UCSD-AML1 (cell line): ENCODE measurements around the gene LRRC14B.
"Not testable (repeated sequence)": the region's sequence is repeated elsewhere in the genome, so short reads cannot be mapped to it uniquely, and the experiment has no call there.

Source experiments
- DNase-seq: peaks from one replicate; lab custom pipeline; 2025; ENCODE audit not compliant: unreplicated experiment; lab: John Stamatoyannopoulos, UW

The LRRC14B gene

DNA sequence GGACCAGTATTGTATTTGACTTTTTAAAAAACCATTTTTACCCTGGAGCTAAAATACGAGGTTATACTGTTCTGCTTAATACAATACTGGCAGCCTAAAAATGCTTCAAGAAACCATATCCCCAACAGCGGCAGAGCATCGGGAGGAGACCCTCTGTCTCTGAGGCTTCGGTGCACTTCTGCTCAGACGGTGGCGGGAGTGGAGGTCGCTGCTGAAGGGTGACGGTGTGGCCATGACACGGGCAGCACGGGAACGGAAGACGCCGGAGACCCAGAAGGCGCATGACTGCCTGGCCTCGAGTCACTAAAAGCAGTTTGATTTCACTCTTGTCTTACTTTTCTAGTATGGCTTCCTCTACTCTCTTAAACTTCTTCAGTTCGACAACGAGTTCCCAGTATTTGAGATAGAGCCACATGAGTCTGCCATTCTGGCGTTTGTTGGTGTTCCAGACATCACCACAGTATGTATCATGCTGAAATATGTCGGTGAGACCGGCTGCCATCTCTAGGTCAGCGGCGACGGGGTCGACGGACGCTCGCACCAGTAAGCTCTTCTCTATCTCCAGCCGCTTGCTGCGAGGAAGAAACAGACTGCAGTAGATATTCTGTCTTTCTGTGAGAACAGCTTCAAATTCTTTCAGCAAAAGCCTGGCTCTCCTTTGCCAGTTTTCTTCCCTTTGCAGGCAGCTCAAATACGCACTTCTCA is 13.8 kb downstream of the LRRC14B start:
- no peak for DNase-seq

DNA sequence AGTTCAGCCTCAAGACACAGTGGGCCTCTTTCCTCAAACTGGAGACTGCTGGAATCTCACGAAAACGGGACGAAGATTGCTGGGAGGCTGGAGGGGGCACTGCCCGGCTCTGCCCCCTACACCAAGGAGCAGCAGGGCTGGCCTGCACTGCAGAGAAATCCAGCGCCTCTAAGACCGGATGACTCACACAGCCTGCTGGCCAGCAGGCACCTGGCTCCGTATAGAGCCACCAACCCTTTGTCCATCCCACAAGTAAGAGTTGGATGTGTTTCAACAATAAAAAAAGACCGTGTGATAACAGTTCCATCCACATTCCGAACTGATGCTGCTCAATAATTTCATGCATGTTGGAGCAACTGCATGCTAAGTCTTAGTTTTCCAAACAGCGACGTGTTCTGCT is 15.1 kb downstream of the LRRC14B start:
- DNase-seq: no peak

DNA sequence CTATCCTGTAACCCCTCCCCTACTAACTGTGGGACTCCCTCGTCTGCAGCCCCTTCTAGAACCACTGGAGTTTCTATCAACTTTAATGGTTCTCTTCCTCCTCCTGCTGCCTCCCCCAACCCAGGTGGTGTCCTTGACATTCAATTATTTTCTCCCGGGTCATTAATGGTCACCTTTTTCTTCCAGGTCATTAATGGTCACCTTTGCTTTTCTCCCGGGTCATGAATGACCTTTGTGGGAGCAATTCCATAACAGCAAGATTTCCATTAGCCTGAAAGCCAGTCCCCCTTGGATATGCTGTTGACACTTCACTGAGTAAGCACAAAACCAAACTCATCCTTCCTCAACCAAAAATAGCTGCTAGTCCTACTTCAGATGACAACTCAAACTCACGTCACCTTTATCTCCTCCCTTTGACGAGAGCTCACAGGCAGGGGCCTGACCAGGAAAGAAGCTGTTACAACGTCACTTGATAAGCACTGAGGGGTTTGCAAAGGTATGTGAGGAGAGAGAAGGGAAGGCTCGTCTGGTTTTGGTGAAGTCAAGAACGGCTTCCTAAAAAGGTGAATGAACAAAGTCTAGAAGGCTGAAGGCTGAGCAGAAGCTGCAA is 15.7 kb downstream of the LRRC14B start:
- DNase-seq: no peak

DNA sequence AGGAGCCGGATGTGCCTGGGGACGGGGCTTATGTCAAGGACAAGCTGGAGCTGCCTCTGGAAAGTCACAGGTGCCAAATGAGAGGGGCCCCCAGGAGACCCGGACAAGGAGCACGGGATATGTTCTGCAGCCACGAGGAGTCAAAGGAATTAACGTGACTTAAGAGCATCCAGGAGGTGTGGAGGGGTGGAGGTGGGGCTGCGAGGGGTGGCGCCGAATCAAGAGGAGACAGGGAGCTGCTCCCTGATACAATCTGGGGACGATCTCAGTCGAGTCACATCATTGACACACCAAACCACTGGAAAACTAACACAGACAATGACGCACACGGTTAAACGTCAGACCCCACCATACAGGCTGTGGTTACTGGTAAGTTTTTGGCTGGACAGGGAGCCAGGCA is 16.3 kb downstream of the LRRC14B start:
- no peak for DNase-seq

DNA sequence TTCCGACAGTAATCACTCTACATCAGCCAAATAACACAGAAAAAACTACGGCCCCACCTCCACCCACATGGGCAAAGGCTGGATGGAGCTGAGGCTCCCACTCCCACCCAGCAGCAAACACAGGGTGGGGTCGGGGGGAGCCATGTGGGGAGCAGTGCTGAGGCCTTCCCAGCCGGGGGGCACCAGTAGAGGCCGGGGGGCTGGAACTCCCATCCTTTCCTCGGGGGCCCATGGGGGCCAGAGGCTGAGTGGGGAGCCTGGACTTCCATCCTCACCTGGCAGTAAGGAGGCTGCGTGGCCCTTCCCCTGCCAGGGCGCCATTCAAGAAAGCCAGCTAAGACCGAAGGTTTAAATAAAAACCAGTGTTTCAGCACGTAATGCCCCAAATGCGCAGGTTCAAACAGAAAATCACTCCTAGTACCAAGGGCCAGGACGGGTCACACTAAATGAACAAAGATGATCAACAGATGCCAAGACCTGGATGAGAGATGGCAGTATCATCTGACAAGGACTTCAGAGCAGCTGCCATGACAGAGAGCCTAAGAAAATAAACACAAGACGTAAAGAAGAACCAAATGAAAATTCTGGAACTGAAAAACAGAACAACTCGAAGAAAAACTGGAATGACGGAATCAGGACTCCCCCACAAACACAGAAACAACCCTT is 17.3 kb downstream of the LRRC14B start:
- no peak for DNase-seq

DNA sequence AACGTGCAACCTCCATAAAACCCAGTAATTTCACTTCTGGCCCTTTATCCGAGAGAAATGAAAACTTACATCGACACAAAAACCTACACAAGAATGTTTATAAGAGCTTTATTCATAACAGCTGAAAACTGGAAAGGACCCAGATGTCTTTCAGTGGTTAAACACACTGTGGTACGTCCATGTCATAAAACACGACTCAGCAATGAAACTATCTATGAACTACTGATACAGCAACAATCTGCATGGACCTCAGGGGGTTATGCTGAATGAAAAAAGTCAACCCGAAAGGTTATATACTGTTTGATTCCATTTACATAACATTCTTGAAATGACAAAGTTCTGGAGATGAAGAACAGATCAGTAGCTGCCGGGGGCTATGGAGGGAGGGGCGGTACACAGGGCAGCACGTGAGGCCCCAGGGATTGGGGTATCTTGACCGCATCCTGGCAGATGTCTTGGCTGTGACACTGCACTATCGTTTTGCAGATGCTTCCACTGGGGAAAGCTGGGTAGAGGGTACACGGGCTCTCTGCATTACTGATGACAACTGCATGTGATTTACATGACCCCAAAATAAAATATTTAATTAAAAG is 22.6 kb downstream of the LRRC14B start:
- no peak for DNase-seq

DNA sequence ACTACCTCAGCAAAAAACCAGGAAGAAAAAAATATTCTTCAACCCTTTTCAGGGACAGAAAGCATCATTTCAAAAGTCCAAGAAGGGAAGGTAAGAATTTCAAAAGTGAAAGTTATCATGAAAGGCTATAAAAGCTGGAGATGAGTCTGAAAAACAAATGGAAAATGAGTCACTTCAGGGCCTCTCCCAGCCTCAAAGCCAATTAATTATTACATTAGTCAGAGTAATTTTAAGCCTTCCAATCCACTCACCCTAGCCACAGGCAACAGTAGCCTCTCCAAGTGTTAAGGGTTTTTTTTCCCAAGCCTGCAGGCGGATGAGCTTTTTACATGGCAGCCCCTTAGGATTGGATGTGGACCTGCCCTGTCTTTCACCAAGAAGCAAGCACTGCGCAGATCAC is 24.0 kb downstream of the LRRC14B start:
- DNase-seq: not testable (repeated sequence)

DNA sequence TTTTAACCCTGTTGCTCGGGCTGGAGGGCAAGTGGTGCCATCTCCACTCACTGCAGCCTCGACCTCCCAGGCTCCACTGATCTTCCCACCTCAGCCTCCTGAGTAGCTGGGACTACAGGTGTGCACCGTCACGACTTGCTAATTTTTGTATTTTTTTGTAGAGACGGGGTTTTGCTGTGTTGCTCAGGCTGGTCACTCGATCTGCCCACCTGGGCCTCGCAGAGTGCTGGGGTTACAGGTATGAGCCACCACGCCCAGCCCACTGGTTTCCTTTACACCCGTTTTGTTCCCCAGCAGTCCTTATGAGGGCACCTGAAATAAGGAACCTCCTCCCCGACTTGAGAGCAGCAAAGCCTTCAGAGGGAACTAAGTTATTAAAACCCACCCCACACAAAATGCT is 24.8 kb downstream of the LRRC14B start:
- DNase-seq: not testable (repeated sequence)

DNA sequence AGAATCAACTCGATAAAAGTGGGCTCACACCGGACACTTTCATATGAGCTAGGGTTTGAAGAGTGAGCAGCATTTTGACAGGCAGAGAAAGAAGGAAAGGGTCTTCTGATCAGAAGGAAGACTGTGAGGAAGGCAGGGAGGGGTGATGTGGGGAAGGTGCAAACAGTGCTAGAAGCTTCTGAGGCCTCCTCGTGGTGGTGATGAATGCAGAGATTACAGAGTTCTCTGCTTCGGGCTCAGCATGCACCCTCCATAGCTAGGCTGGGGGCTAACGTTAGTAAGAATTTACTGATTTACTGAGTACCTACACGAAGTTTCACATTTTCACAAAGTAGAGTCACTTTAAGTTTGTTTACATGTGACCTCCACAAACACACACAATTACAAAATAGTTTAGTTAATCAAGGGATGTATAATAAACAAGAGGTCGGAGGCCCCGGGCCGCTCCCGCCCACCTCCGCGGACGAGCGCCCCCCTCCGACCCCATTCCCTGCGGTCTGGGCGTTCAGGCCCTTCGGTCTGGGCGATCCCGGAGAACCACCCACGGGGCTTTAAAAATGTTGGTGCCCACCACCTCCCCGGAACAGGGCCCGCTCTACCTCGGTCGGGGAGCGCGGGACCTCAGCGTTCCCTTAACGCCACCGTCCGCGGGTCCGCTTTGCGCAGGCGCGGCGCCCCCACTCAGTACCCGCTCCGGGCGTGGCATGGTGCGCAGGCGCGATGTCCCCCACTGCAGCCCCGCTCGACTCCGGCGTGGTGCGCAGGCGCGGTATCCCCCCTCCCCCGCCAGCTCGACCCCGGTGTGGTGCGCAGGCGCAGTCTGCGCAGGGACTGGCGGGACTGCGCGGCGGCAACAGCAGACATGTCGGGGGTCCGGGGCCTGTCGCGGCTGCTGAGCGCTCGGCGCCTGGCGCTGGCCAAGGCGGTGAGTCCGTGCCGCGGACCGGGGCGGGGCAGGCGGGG is 26.5 kb downstream of the LRRC14B start, which contains the start of the genes CCDC127 and SDHA:
CCDC127 (minus strand) TSS at position 660 of the 963 bp plus-strand sequence. CDS start 1,304 bp downstream, outside the sequence.
SDHA (plus strand) TSS at position 827 of the 963 bp plus-strand sequence; CDS start at position 863, 36 bp downstream.
- DNase-seq: peak; percentile 99

DNA sequence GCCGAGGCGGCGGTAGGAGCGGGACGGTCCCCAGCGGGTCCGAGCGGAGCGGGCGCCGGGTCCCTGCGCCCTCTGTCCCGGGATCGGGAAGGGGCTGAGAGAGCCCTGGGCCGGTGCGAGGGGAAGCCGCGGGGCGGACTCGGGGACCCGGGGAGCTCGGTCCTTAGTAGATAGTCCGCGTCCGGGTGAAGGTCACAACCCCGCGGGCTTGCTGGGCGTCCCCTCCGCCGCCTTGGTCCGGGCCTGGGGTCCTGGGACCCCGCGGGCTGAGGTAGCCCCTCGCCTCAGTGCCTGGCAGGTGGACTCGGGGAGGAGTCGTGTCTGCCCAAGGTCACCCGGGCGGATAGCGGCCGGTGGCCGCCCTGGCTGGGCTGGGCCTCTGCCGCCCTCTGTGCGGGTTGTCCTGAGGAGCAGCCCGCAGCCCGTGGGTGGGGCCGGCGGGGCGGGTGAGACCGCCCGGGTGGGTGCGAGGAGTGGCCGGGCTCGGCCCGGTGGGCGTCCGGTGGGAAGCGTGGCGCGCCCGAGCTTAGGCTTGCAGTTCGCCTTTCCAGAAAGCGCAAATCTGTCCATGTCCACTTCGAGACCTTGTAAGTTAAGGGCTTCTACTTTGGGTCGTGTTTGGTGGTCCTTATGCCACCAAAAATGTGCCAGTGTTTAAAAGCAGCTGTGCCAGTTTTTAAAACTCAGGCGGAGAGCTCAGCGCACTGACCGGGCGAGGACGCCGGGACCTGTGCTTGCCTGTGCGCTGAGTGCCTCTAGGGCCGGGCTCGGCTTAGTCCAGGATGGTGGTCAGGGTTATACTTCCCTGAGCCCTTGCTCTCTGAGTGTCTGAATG is 27.4 kb downstream of the LRRC14B start:
- peak; percentile 50 for DNase-seq

DNA sequence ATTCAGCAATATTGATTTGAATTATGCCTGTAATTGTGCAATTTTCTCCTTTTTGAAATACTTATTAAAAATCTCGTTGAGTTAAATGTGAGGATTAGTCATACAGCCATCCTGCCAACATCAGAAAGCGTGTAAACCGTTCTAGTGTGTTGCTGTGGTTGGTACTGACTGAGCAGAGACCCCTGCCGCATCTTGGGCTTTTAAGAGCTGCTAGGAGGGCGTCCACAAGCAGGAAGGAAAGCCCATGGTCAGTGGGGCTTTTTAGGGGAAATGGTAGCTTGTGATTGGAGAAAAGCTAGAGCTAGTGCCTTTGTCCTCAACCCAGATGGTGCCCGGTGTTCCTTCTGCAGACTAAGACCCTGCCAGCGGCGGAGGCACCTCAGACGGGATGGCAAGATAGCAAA is 28.2 kb downstream of the LRRC14B start:
- DNase-seq: no peak

DNA sequence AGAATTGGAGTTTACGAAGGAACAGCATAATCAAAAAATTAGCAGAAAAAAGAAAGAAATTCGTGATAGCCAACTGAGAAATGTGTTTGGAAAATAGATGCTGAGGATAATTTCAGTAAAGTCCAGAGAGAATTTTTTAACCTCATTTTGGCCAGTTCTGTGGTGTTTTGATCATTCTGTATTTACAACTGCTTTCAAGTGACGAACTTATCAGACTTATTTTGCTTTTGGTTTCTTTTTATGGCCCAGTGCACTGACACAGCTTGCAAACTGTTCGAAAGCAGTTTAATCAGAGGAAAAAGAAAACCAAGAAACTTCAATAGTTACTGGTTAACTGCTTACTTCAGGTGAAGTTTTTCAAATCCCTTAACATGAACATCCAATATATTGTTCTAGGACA is 28.7 kb downstream of the LRRC14B start:
- no peak for DNase-seq

DNA sequence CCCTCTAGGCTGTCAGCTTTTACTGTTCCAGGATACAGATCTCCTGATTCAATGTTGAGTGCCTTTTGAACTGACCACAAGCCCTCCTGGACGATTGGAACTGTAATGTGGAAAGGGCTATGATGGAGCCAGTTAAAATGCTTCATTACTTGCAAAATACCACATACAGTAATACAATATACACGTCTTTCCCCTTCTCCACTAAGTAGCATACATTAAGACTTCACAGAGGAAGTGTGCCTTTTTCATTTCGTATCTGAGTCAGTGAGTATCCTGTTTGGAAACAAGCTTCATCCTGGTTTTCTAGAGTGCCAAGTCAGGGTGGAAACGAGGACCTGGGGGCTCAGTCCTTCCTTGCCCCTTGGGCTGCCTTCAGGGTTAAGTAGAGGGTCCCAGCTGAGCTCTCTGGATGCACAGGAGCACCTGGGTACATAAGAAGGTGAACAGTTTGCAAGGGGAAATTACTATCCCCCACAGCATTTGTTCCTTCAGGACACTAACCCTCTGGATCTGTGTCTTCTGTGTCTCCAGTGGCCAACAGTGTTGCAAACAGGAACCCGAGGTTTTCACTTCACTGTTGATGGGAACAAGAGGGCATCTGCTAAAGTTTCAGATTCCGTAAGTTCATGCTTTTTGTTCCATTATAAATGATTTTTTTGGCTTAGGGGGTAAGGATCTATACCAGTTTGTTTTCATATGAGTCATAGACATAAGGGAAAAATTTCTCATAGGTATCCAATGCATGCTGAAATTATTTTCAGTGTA is 31.8 kb downstream of the LRRC14B start:
- DNase-seq: not testable (repeated sequence)

DNA sequence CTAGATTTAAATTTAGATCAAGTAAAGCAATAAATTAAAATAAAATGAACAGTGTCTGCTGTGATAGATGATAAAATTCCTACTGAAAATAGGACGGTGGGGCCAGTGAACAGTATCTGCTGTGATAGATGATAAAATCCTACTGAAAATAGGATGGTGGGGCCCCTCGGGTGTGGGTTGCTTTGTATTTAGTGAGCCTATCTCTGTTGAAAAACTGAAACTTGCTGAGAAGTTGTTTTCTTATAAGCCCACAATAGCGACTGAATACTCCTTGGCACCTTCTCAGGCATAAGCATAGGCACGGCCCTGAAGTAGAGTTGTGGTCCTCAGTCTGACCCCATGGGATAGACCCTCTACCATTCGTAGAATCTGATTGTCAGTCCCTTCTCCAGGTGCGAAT is 32.5 kb downstream of the LRRC14B start:
- DNase-seq: no peak

DNA sequence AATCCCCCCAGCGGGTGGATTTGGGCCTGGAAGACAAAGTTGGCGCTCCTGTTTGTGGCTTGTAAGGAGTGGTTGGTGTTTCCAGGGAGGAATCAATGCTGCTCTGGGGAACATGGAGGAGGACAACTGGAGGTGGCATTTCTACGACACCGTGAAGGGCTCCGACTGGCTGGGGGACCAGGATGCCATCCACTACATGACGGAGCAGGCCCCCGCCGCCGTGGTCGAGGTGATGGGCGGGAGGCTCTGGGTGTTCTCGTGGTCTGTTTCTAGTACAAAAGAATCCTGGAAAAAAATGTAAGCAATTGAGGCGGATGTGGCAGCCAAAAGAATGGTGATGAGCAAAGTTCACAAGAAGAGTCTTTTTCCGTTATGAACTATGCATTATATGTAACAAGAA is 34.0 kb downstream of the LRRC14B start:
- DNase-seq: no peak

DNA sequence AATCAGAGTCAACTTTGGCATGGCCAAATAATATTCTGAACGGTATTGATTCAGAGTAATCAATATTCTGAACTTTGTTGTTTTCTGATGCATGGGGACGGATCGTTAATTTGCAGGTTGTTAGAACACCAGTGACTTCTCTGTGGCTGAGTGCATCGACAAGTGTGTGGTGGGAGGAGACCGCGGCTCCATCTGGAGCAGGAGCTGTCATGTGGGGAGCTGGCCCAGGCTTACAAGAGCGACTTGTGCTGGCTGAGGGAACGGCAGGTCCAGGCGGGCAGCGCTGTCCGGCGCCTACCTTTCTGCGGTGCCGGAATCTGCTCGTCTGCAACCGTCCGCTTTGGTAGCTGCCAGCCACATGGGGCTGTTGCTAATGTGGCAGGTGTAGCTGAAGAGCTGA is 36.1 kb downstream of the LRRC14B start:
- not testable (repeated sequence) for DNase-seq

DNA sequence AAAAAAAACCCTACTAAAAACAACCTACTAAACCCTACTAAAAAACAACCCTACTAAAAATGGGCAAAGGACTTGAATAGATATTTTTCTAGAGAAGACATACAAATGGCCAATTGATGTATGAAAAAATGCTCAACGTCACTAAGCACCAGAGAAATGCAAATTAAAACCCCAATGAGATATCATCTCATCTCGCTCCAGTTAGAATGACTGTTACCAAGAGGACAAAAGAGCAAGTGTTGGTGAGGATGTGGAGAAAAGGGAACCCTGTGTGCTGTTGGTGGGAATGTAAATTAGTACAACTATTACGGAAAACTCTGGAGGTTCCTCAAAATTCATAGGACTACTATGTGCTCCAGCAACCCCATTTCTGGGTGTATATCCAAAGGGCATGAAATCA is 37.6 kb downstream of the LRRC14B start:
- DNase-seq: no peak

DNA sequence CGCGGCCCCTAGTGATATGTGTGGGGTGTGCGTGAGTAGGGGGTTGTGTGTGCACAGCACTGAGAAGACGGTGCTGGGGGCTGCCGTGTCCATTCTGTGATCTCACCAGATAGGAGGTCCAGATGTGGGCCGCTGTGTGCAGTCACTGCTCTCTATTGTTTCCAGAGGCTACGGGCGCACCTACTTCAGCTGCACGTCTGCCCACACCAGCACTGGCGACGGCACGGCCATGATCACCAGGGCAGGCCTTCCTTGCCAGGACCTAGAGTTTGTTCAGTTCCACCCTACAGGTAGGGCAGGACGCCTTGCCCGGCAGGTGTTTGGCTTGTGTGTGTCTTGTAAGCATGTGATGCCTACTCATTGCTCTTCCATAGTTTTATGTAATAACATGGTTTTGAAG is 39.4 kb downstream of the LRRC14B start:
- no peak for DNase-seq

DNA sequence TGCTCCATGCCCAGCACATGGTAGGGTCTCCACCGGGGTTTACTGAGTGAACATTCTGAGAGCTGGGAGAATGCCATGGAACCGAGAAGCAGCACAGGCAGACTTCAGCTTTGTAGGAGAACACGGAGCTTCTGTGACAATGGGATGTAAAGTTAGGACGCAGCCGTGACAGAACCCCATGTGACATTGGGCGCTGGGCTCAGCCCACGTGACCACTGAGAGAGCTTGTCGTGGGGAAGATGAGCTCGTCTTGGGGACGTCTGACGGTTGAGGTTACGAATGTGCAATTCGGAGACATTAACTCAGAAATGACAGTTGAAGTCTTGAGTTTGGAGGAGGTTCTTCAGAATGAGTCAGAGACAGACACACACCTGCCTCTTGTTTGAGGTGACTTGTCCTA is 40.4 kb downstream of the LRRC14B start:
- no peak for DNase-seq
